GM18505 (cell line): ENCODE data around the gene MBNL1.

Experiments used
- ATAC-seq: cut with Tn5 transposase; IDR thresholded peaks from one replicate; pipeline ENCODE4 v1.9.1; 2021; ENCODE audit not compliant: unreplicated experiment
- POLR2A ChIP-seq: IDR thresholded peaks from 4 replicates; pipeline ENCODE4 v1.6.1; 2011; ENCODE audit warnings: borderline replicate concordance; ENCODE audit not compliant: insufficient read depth, insufficient read length; ENCODE audit errors: extremely low read depth

Gene MBNL1

GRCh38 chr3:152291238-152291637 is 22.5 kb downstream of the MBNL1 start:
- no peak for TF ChIP-seq POLR2A
- ATAC-seq = no peak

- TF ChIP-seq POLR2A = no peak
- no peak for ATAC-seq
Measured at GRCh38 chr3:152291649-152292066, 22.9 kb downstream of the MBNL1 start.

GRCh38 chr3:152292366-152292765 is 23.6 kb downstream of the MBNL1 start:
- no peak for ATAC-seq
- no peak for TF ChIP-seq POLR2A

GRCh38 chr3:152293347-152294006 is 24.7 kb downstream of the MBNL1 start:
- ATAC-seq = no peak
- TF ChIP-seq POLR2A = no peak

GRCh38 chr3:152295344-152295743 is 26.6 kb downstream of the MBNL1 start:
- TF ChIP-seq POLR2A = no peak
- no peak for ATAC-seq

GRCh38 chr3:152295806-152296205 is 27.1 kb downstream of the MBNL1 start:
- no peak for ATAC-seq
- TF ChIP-seq POLR2A = no peak

- no peak for ATAC-seq
- TF ChIP-seq POLR2A = no peak
Measured at GRCh38 chr3:152296382-152296781, 27.7 kb downstream of the MBNL1 start.

- TF ChIP-seq POLR2A = no peak
- no peak for ATAC-seq
Measured at GRCh38 chr3:152296971-152297370, 28.2 kb downstream of the MBNL1 start.

- TF ChIP-seq POLR2A = no peak
- ATAC-seq = peak; percentile 49
Measured at GRCh38 chr3:152298393-152299248, 29.9 kb downstream of the MBNL1 start.

- no peak for TF ChIP-seq POLR2A
- ATAC-seq = no peak
Measured at GRCh38 chr3:152299249-152299976, 30.7 kb downstream of the MBNL1 start.

- no peak for ATAC-seq
- TF ChIP-seq POLR2A = no peak
Measured at GRCh38 chr3:152300029-152300731, 31.5 kb downstream of the MBNL1 start.

GRCh38 chr3:152301745-152302181 is 33.0 kb downstream of the MBNL1 start:
- TF ChIP-seq POLR2A = no peak
- ATAC-seq = no peak

GRCh38 chr3:152302521-152303021 is 33.8 kb downstream of the MBNL1 start:
- TF ChIP-seq POLR2A = no peak
- peak; percentile 75 for ATAC-seq

- TF ChIP-seq POLR2A = no peak
- ATAC-seq = no peak
Measured at GRCh38 chr3:152304160-152304559, 35.4 kb downstream of the MBNL1 start.

GRCh38 chr3:152305075-152305474 is 36.3 kb downstream of the MBNL1 start:
- TF ChIP-seq POLR2A = no peak
- no peak for ATAC-seq
